Loucy (cell line): ENCODE data around the gene HECTD1.

ENCODE experiments used
- EZH2phosphoT487 ChIP-seq: fragments of 200-600 bp; IDR thresholded peaks from 2 replicates; pipeline ENCODE4 v1.6.1; 2018; ENCODE audit warnings: antibody characterized with exemption, mild to moderate bottlenecking, moderate library complexity, borderline replicate concordance
- TF ChIP-seq, protein P1 (sequence below): fragments of 200-600 bp; sonication (generic); conservative IDR thresholded peaks from 2 replicates; pipeline ENCODE4 v1.5.1; 2014; ENCODE audit warnings: mild to moderate bottlenecking, antibody characterized with exemption, low read length

GRCh38 chr14:31118892-31119291 lies 88.7 kb downstream of the HECTD1 start:
- TF ChIP-seq, protein P1, sequence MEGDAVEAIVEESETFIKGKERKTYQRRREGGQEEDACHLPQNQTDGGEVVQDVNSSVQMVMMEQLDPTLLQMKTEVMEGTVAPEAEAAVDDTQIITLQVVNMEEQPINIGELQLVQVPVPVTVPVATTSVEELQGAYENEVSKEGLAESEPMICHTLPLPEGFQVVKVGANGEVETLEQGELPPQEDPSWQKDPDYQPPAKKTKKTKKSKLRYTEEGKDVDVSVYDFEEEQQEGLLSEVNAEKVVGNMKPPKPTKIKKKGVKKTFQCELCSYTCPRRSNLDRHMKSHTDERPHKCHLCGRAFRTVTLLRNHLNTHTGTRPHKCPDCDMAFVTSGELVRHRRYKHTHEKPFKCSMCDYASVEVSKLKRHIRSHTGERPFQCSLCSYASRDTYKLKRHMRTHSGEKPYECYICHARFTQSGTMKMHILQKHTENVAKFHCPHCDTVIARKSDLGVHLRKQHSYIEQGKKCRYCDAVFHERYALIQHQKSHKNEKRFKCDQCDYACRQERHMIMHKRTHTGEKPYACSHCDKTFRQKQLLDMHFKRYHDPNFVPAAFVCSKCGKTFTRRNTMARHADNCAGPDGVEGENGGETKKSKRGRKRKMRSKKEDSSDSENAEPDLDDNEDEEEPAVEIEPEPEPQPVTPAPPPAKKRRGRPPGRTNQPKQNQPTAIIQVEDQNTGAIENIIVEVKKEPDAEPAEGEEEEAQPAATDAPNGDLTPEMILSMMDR: no peak
- no peak for TF ChIP-seq EZH2phosphoT487
